CD4-positive, CD25-positive, alpha-beta regulatory T cell (primary cell): ENCODE data around the gene HUNK. TPM values are rescaled to one million over a fixed set of nuclear protein-coding genes. Genes with fewer than 3 reads are reported as not detected.

Experiments
- ATAC-seq, 2 donors: fragments of 150-1000 bp; cut with Tn5 transposase; one replicate each; pipeline ENCODE4 v1.10.0; 2021; ENCODE audit warnings: low read depth in 2 of 2, moderate number of reproducible peaks in 2 of 2, moderate library complexity in 1 of 2
- DNase-seq, 3 donors: peaks; one replicate each; pipeline versions ENCODE4 v3.0.0 to v3.0.0-alpha.2; 2012 to 2022; ENCODE audit warnings: mixed read lengths in 1 of 3
- H3K27ac ChIP-seq: one replicate; pipeline ENCODE4 v1.7.0; 2013; ENCODE audit warnings: mild to moderate bottlenecking, low read length; ENCODE audit not compliant: insufficient read depth, poor library complexity, severe bottlenecking
- H3K27me3 ChIP-seq: one replicate; pipeline ENCODE4 v1.7.0; 2013; ENCODE audit warnings: low read length; ENCODE audit not compliant: control insufficient read depth, insufficient read depth
- H3K36me3 ChIP-seq: one replicate; pipeline ENCODE4 v1.7.0; 2013; ENCODE audit warnings: mild to moderate bottlenecking, low read length, moderate library complexity; ENCODE audit not compliant: control insufficient read depth, insufficient read depth
- H3K4me1 ChIP-seq: 2 replicates; pipeline ENCODE4 v1.7.0; 2013; ENCODE audit warnings: mild to moderate bottlenecking, low read length; ENCODE audit not compliant: insufficient read depth, control insufficient read depth, poor library complexity, severe bottlenecking
- H3K4me3 ChIP-seq: one replicate; pipeline ENCODE4 v1.7.0; 2013; ENCODE audit warnings: low read depth, mild to moderate bottlenecking, low read length, moderate library complexity
- H3K9me3 ChIP-seq, 2 experiments: 1 replicate in 1 of 2; 2 replicates in 1 of 2; pipeline ENCODE4 v1.7.0; 2013; ENCODE audit warnings: low read length in 2 of 2, mild to moderate bottlenecking in 1 of 2, moderate library complexity in 1 of 2; ENCODE audit not compliant: control insufficient read depth in 2 of 2
- H3K27ac Mint-ChIP-seq, 3 donors: one replicate each; pipeline ENCODE4 v1.8.0; 2020 to 2022; ENCODE audit warnings: mild to moderate bottlenecking in 3 of 3, mixed read lengths in 3 of 3, moderate library complexity in 2 of 3
- H3K27me3 Mint-ChIP-seq: one replicate; pipeline ENCODE4 v1.8.0; 2022; ENCODE audit warnings: mild to moderate bottlenecking, mixed read lengths
- H3K36me3 Mint-ChIP-seq: one replicate; pipeline ENCODE4 v1.8.0; 2020; ENCODE audit warnings: mixed read lengths
- H3K4me1 Mint-ChIP-seq, 4 donors: one replicate each; pipeline ENCODE4 v1.8.0; 2020 to 2022; ENCODE audit warnings: mixed read lengths in 4 of 4, mild to moderate bottlenecking in 1 of 4
- H3K4me3 Mint-ChIP-seq, 4 donors: one replicate each; pipeline ENCODE4 v1.8.0; 2020 to 2022; ENCODE audit warnings: mild to moderate bottlenecking in 4 of 4, mixed read lengths in 4 of 4, moderate library complexity in 3 of 4
- H3K9me3 Mint-ChIP-seq, 7 donors: one replicate each; pipeline ENCODE4 v1.8.0; 2020 to 2022; ENCODE audit warnings: mixed read lengths in 7 of 7, mild to moderate bottlenecking in 3 of 7, moderate library complexity in 2 of 7
- polyA plus RNA-seq, 4 donors: library from polyadenylated mRNA; unstranded; fragments of 300-500 nt; fragmentation: Illumina TruSeq; gene quantifications; one replicate each; pipeline ENCODE4 v1.2.3, GENCODE V29; 2021
- total RNA-seq: library from RNA; stranded (reverse); gene quantifications from one replicate; pipeline ENCODE4 v1.2.3, GENCODE V29; 2022

HUNK gene
- total and polyA plus RNA-seq, 5 donors from 2014 or later, result not detected

- H3K4me1 ChIP-seq, result peaks cover 6% of the 10 kb centered on the region
- peaks cover 0 to 2% of the 10 kb centered on the region in 2 experiments for H3K9me3 ChIP-seq
- Mint-ChIP-seq H3K27me3 (peaks cover 6% of the 10 kb centered on the region), H3K9me3 (peaks cover 0 to 5% (median 1%) of the 10 kb centered on the region in 7 donors), H3K4me3 (no peak overlapping the region), H3K4me1 (peaks cover 0 to 6% (median 2%) of the 10 kb centered on the region in 4 donors), H3K36me3 (no peaks in the 10 kb centered on the region), H3K27ac (no peak overlapping the region)
- ATAC-seq, result no peak
- DNase-seq, result no peak
- no peak overlapping the region for H3K27ac ChIP-seq
- H3K27me3 ChIP-seq, result no peaks in the 10 kb centered on the region
- H3K4me3 ChIP-seq, result no peak overlapping the region
- H3K36me3 ChIP-seq, result no peaks in the 10 kb centered on the region
Observed at GRCh38 chr21:31972622-31973021, 99.8 kb downstream of the HUNK start.

DNA sequence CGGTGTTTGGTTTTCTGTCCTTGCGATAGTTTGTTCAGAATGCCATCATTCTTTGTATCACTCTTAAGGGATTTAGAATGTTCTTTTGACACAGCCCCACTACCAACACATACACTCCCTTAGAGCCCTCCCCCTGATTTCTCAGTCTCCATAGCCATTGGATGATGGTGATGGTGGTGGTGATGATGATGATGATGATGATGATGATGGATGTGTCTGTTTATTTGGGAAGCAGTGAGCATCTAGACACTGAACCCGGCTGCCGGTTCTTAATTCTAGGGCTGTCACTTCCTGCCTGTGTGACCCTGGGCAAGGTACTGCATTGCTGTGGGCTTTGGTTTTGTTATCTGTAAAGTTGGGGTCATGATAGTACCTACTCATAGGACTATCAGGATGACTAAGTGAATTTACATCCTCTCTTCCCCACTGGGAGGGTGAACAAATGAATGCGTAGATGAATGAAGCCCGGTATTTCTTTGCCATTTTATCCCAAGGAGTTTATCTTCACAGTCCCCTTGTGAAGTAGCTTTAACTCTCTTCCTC lies 100.7 kb downstream of the HUNK start:
- H3K4me3 Mint-ChIP-seq, result no peak overlapping the region
- H3K9me3 ChIP-seq, result peaks cover 0 to 2% of the 10 kb centered on the region in 2 experiments
- no peaks in the 10 kb centered on the region for H3K27me3 ChIP-seq
- no peaks in the 10 kb centered on the region for H3K36me3 ChIP-seq
- ATAC-seq (no peak), DNase-seq (no peak)
- H3K27me3 Mint-ChIP-seq, result peaks cover 6% of the 10 kb centered on the region
- H3K27ac Mint-ChIP-seq, result no peak overlapping the region
- no peaks in the 10 kb centered on the region for H3K36me3 Mint-ChIP-seq
- peaks cover 0 to 6% (median 2%) of the 10 kb centered on the region in 4 donors for H3K4me1 Mint-ChIP-seq
- H3K4me3 ChIP-seq, result no peak overlapping the region
- peaks cover 0 to 7% (median 2%) of the 10 kb centered on the region in 7 donors for H3K9me3 Mint-ChIP-seq
- H3K27ac ChIP-seq, result no peak overlapping the region
- H3K4me1 ChIP-seq, result peaks cover 6% of the 10 kb centered on the region

GRCh38 chr21:31974454-31974985 lies 101.7 kb downstream of the HUNK start:
- Histone ChIP-seq H3K9me3 (peaks cover 0 to 2% of the 10 kb centered on the region in 2 experiments), H3K4me3 (no peak overlapping the region), H3K27me3 (no peaks in the 10 kb centered on the region), H3K4me1 (peaks cover 6% of the 10 kb centered on the region), H3K27ac (no peak overlapping the region), H3K36me3 (no peaks in the 10 kb centered on the region)
- DNase-seq (peak in 1 of 3 donors; percentile 55), ATAC-seq (no peak)
- H3K9me3 Mint-ChIP-seq, result peaks cover 0 to 7% (median 2%) of the 10 kb centered on the region in 7 donors
- peak overlapping the region in 1 of 3 donors; percentile 52 for H3K27ac Mint-ChIP-seq
- no peaks in the 10 kb centered on the region for H3K36me3 Mint-ChIP-seq
- peaks cover 0 to 6% (median 2%) of the 10 kb centered on the region in 4 donors for H3K4me1 Mint-ChIP-seq
- H3K27me3 Mint-ChIP-seq, result peaks cover 6% of the 10 kb centered on the region
- peak overlapping the region in 1 of 4 donors; percentile 10 for H3K4me3 Mint-ChIP-seq

DNA sequence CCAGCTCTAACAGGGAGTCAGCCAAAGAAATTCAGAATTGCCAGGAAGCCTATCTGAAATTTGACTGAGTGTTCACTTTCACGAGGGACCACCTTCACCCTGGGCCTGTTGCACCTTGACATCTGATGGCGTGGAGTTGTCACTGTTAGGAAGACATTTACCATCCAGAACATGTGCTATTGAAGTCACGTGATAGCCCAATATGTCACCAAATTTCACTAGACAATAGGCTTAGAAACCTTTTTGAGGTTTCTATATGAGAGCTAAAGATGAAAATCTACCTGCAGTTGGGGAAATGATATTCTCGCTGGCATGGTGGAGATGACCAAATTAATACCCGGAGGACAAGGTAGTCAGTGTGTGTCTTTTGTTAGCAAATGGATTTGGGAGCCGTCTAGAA lies 102.7 kb downstream of the HUNK start:
- Mint-ChIP-seq H3K36me3 (no peaks in the 10 kb centered on the region), H3K27me3 (peaks cover 6% of the 10 kb centered on the region), H3K27ac (no peak overlapping the region), H3K9me3 (peaks cover 0 to 7% (median 4%) of the 10 kb centered on the region in 7 donors), H3K4me1 (peaks cover 0 to 6% (median 2%) of the 10 kb centered on the region in 4 donors), H3K4me3 (no peak overlapping the region)
- Histone ChIP-seq H3K36me3 (no peaks in the 10 kb centered on the region), H3K27me3 (no peaks in the 10 kb centered on the region), H3K9me3 (peaks cover 0 to 2% of the 10 kb centered on the region in 2 experiments), H3K4me3 (no peak overlapping the region), H3K4me1 (peaks cover 6% of the 10 kb centered on the region), H3K27ac (no peak overlapping the region)
- DNase-seq (no peak), ATAC-seq (no peak)

- Mint-ChIP-seq H3K4me1 (peaks cover 0 to 6% (median 2%) of the 10 kb centered on the region in 4 donors), H3K36me3 (no peaks in the 10 kb centered on the region), H3K27me3 (peaks cover 12% of the 10 kb centered on the region), H3K4me3 (no peak overlapping the region), H3K9me3 (peaks cover 0 to 5% (median 4%) of the 10 kb centered on the region in 7 donors), H3K27ac (no peak overlapping the region)
- Histone ChIP-seq H3K4me3 (no peak overlapping the region), H3K36me3 (no peaks in the 10 kb centered on the region), H3K27me3 (no peaks in the 10 kb centered on the region), H3K27ac (no peak overlapping the region), H3K9me3 (peaks cover 0 to 2% of the 10 kb centered on the region in 2 experiments), H3K4me1 (peaks cover 6% of the 10 kb centered on the region)
- no peak for ATAC-seq
- DNase-seq, result no peak
Observed at GRCh38 chr21:31977816-31978215, 105.0 kb downstream of the HUNK start.

DNA sequence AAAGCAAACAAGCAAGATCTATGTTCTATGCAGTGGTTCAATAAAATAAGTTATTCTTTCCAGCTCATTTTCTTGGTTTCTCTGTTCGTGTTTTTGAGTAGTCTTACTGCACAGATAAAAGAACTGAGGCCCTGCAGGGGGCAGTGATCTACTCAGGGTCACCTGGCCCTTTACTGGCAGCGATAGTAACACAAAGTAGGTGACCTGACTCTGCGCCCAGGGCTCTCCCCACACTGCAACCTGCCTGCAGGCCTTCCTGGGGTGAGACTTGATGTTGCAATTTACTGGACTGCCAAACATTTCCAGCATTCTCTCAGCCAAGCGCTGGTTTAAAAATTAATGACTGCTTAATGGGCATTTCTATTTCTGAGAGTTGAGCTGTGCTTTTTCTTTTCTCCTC lies 110.3 kb downstream of the HUNK start:
- DNase-seq, result no peak
- no peak for ATAC-seq
- Mint-ChIP-seq H3K36me3 (no peaks in the 10 kb centered on the region), H3K4me3 (no peak overlapping the region), H3K4me1 (peaks cover 0 to 4% (median 0%) of the 10 kb centered on the region in 4 donors), H3K27me3 (peaks cover 6% of the 10 kb centered on the region), H3K27ac (no peak overlapping the region), H3K9me3 (peaks cover 0 to 10% (median 6%) of the 10 kb centered on the region in 7 donors)
- H3K4me1 ChIP-seq, result no peaks in the 10 kb centered on the region
- no peak overlapping the region for H3K4me3 ChIP-seq
- no peak overlapping the region for H3K27ac ChIP-seq
- H3K27me3 ChIP-seq, result no peaks in the 10 kb centered on the region
- H3K36me3 ChIP-seq, result no peaks in the 10 kb centered on the region
- H3K9me3 ChIP-seq, result no peaks in the 10 kb centered on the region

DNA sequence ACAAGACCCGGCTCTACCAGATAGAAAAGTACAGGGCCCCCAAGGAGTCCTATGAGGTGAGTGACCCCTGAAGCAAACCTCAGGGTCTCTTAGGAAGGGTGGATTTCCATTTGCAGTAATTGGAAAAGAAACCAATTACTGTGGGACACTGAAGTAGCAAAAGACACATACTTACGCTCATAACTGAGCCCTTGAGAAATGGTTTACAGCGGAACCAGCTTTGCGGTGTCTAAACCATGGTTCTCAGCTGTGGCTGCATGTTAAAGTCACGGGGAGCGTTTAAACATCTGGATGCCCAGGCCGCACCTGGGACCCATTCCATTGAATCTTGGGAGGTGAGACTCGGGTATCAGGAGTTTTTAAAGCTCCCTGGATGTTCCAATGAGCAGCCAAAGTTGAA lies 110.7 kb downstream of the HUNK start:
- H3K4me3 ChIP-seq, result no peak overlapping the region
- H3K4me3 Mint-ChIP-seq, result no peak overlapping the region

DNA sequence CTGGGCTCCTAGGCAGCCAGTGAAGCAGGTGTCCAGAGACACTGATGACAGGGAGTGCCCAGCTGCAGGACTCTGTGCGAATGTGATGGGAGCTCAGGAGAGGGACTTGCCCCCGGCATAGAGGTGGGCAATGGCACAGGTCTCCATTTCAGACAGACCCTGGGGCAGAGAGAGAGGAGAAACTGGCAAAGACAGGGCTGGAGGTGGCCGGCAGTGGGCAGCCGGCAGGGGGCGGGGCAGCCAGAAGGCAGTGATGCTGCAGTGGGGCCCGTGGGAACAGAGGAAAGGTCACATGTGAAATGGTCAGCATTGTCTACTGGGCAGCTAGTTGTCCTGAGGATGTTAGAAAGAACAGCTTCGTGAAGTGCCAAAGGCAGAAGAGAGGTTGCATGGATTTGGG lies 112.6 kb downstream of the HUNK start:
- H3K27ac Mint-ChIP-seq, result no peak overlapping the region
- Histone ChIP-seq H3K27me3 (no peaks in the 10 kb centered on the region), H3K36me3 (no peaks in the 10 kb centered on the region), H3K9me3 (no peaks in the 10 kb centered on the region), H3K4me1 (no peaks in the 10 kb centered on the region), H3K4me3 (no peak overlapping the region), H3K27ac (no peak overlapping the region)
- ATAC-seq, result no peak
- H3K4me1 Mint-ChIP-seq, result peaks cover 0 to 4% (median 0%) of the 10 kb centered on the region in 4 donors
- no peaks in the 10 kb centered on the region for H3K36me3 Mint-ChIP-seq
- H3K27me3 Mint-ChIP-seq, result peaks cover 6% of the 10 kb centered on the region
- peaks cover 0 to 10% (median 4%) of the 10 kb centered on the region in 7 donors for H3K9me3 Mint-ChIP-seq
- no peak for DNase-seq
- no peak overlapping the region for H3K4me3 Mint-ChIP-seq

More for the DNA sequence above, 110.7 kb downstream of the HUNK start:
- Mint-ChIP-seq H3K27ac (no peak overlapping the region), H3K9me3 (peaks cover 0 to 10% (median 5%) of the 10 kb centered on the region in 7 donors), H3K36me3 (no peaks in the 10 kb centered on the region), H3K27me3 (peaks cover 6% of the 10 kb centered on the region), H3K4me1 (peaks cover 0 to 4% (median 0%) of the 10 kb centered on the region in 4 donors)
- Histone ChIP-seq H3K27me3 (no peaks in the 10 kb centered on the region), H3K9me3 (no peaks in the 10 kb centered on the region), H3K36me3 (no peaks in the 10 kb centered on the region), H3K4me1 (no peaks in the 10 kb centered on the region), H3K27ac (no peak overlapping the region)
- ATAC-seq, result no peak
- DNase-seq, result no peak
